ENCODE results near the gene PLOD1.

- TF ChIP-seq CTCF (IDR thresholded peaks at IDR 0.05; ENCODE audit: borderline replicate concordance, extremely low read depth, low read length, poor library complexity, severe bottlenecking): no peak
- no peak for TF ChIP-seq EZH2 (IDR thresholded peaks at IDR 0.05; ENCODE audit: borderline replicate concordance, low read depth, low read length, severe bottlenecking)
These were observed 46.1 kb downstream of the PLOD1 start for GRCh38 chr1:11980676-11980972.

Data from DND-41 (cell line).